ENCODE results near the gene ADAMTS3.
"Not testable (repeated sequence)": the region's sequence is repeated elsewhere in the genome, so short reads cannot be mapped to it uniquely, and the experiment has no call there.

Gene ADAMTS3

DNA sequence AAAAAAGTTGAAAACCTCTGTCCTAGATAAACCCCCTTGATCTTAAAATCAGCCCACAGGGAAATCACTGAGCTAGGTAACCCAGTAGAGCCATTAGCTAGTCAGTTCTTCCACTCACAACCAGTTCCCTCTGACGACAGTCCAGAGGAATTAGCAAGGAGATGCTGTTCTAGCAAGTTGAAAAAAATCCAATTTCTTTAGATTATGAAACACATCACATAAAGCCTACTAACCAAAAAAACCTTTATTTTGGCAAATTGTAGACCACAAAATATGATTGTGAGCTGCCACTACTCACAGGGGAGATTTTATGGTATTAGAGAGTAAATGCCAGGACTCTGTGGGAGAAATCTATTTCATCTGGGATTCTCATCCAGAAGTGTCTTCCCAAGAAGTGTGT, 22.6 kb downstream of the ADAMTS3 start:
- no peak for DNase-seq

DNA sequence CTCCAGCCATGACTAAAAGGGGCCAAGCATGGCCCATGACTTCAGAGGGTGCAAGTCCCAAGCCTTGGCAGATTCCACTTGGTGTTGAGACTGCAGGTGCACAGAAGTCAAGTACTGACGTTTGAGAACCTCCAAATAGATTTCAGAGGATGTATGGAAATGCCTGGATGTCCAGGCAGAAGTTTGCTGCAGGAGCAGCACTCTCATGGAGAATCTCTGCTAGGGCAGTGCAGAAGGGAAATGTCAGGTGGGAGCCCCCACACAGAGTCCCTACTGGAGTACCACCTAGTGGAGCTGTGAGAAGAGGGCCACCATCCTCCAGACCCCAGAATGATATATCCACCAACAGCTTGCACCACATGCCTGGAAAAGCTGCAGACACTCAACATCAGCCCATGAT, 28.3 kb downstream of the ADAMTS3 start:
- not testable (repeated sequence) for DNase-seq

DNA sequence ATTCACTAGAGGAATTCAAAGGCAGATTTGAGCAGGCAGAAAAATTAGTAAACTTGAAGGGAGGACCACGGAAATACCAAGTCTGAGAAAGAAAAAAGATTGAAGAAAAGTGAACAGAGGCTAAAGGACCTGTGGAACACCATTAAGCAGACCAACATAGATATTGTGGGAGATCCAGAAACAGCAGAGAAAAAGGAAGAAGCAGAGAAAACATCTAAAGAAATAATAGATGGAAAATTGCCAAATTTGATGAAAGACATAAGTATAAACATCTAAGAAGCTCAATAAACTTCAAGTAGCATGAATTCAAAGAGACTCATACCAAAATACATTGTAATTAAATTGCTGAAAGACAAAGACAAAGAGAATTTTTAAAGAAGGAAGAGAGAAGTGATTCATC, 31.0 kb downstream of the ADAMTS3 start:
- no peak for DNase-seq

GRCh38 chr4:72536443-72536842, 32.6 kb downstream of the ADAMTS3 start:
- DNase-seq, result no peak

GRCh38 chr4:72531768-72532290, 37.2 kb downstream of the ADAMTS3 start:
- DNase-seq, result no peak

- DNase-seq, result no peak
Measured at GRCh38 chr4:72531322-72531721, 37.7 kb downstream of the ADAMTS3 start.

DNA sequence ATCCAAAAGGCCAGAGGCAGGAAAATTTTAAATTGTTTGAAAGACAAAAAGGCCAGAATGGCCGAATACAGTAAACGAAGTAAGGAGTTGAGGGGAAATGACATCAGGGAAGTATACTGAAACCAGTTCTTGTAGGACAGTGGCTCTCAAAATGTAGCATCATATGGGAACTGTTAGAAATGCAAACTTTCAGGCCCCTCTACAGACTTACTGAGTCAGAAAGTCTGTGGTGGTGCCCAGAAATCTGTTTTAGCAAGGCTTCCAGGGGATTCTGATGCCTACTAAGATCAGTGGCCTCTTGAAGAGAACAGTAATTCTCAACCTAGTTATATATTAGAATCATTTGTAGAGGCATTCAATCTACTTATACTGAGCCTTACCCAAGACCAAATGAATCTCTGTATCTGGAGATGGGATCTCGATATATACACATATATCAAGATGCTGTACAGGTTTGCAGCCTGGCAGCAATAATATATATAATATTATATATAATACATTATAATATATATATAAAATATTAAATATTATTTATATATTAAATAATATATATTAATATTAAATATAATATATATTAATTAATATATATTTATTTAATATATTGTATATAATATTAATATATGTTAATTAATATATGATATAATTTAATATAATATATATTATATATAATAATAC, 39.7 kb downstream of the ADAMTS3 start:
- no peak for DNase-seq

- DNase-seq, result no peak
Measured at GRCh38 chr4:72527038-72527646, 41.9 kb downstream of the ADAMTS3 start.

- DNase-seq, result no peak
Measured at GRCh38 chr4:72525938-72526337, 43.1 kb downstream of the ADAMTS3 start.

DNA sequence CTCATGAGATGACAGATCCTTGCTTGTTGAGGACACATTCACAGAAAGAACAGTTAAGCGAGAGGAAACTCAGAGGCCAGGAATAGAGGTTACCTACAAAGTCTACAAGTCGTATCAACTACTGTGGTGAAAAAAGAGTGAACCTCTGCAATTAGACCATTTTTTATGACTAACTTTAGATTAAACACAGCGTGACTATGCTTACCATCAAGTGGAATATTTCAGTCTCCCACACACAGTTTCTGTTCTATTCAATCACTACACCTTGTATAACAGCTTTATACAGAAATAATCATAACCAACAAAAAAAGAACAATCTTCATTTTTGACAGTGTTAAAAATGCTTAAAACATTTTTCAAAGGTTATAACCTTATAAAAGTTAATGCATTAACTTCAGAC, 46.6 kb downstream of the ADAMTS3 start:
- DNase-seq, result no peak

- no peak for DNase-seq
Measured at GRCh38 chr4:72513227-72513626, 55.8 kb downstream of the ADAMTS3 start.

DNA sequence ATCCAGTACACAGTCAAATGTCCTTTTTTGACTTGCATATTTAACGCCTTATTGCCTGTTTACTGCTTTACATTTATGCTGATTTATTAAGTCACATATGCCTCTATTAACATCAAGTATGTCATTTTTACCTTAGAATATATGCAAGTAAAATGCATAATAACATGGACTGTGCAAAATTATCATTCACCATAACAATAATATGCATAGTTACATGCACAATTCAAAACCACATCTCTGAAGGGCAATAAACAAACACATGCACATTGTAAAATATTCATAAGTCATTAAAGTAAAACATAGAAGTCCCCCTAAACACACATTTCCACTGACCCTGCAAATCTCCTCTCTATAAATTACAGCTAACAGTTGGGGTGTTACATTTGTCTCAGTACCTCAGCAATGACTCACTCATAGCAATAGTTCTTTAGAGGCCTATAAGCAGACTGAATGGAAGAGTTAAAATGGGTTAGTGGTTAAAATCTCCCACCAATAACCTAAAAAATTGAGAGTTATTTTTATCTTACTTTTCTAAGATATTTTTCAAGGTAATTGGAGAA, 61.1 kb downstream of the ADAMTS3 start:
- no peak for DNase-seq

GRCh38 chr4:72507167-72507566, 61.9 kb downstream of the ADAMTS3 start:
- no peak for DNase-seq

- no peak for DNase-seq
Measured at GRCh38 chr4:72505314-72505744, 63.7 kb downstream of the ADAMTS3 start.

- DNase-seq, result no peak
Measured at GRCh38 chr4:72500214-72500613, 68.8 kb downstream of the ADAMTS3 start.

- DNase-seq, result no peak
Measured at GRCh38 chr4:72496119-72496518, 72.9 kb downstream of the ADAMTS3 start.

DNA sequence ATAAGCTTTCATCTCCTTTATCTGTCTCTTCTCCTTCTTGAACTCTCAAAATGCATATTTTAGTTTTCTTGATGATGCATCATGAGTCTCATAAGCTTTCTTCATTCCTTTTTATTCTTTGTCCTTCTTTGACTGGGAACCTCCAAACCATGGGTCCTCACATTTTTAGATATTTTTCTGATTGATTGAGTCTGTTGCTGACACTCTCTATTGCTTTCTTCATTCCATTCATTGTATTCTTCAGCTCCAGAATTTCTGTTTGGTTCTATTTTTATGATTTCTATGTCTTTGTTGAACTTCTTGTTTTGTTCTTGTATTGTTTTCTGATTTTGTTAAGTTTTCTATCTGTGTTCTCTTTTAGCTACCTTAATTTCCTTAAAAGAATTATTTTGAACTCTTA, 74.9 kb downstream of the ADAMTS3 start:
- no peak for DNase-seq

DNA sequence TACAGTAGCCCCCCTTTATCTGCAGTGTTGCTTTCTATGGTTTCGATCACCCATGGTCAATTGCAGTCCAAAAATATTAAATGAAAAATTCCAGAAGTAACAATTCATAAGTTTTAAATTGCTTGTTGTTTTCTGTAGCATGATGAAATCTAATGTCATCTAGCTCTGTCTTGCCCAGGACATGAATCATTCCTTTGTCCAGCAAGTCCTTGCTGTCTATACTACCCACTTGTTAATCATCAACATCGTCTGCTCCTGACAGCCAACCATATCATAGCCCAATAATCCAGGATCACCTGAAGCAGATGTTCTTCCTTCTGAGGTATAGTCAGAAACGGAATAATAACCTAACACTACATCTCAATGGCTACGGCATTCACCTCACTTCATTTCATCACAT, 79.8 kb downstream of the ADAMTS3 start:
- DNase-seq, result no peak

DNA sequence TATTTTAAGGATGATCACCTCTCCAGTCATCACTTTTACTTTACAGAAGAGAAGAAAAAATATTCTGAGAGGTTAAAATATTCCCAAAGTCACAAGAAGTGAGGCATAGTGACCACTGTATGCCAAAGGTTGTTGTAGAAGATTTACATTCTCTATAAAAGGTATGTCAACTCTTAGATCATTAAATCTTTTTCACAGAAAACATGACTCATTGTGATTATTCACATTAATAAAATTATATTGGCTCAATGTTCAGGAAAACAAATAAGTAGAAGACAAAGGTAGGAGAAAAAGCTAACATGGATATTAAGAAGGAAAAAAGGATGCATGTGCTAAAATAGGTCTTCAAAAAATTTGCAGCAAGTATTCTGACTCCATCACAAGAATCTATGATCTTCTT, 82.0 kb downstream of the ADAMTS3 start:
- DNase-seq, result no peak

- no peak for DNase-seq
Measured at GRCh38 chr4:72484981-72485380, 84.0 kb downstream of the ADAMTS3 start.

DNA sequence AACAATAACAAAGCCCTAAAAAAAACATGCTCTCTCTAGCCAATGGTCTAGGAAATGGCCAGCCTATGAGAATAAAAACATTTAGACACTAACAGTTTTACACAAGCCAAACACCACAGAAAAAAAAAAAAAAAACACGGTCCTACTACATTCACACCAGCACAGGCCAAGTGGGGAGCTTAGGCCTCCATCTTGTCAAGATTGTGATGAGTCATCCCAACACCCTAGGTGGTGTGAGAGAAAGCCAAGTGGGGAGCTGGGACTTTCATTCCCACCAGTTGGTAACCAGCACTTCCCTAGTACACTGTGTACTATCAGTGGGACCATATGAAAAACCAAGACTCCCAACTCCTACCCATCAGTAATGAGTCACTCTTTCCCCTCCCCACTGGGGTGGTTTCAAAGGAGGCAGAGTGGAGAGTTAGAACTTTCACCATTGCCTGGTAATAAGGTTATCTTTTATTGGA, 95.6 kb downstream of the ADAMTS3 start:
- DNase-seq, result no peak

DNA sequence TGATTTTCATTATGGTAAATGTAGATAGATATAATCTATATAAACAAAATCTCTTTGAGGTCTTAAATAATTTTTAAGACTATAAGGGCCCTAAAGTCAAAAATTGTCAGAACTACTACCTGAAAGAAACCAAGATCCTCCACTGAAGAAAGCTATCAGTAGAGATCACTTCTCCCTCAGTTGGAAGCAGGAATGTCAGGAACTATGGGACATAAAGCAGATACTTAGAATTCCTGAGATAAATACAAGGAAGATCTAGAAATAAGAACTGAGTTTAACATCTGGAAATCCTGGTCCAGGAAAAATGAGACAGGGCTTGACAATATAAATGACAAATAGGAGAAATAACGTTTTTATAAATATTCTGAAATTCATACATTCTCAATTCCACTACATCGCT, 97.2 kb downstream of the ADAMTS3 start:
- DNase-seq, result no peak

- DNase-seq, result no peak
Measured at GRCh38 chr4:72468904-72469502, 100.0 kb downstream of the ADAMTS3 start.

GRCh38 chr4:72467633-72468032, 101.4 kb downstream of the ADAMTS3 start:
- no peak for DNase-seq
